Activated naive CD8-positive, alpha-beta T cell treated with anti-CD3 and anti-CD28 coated beads for 36 hours (primary cell): Measurements from ENCODE around the gene SLC16A1. TPM values are rescaled to one million over a fixed set of nuclear protein-coding genes. Genes with fewer than 3 reads are reported as not detected.
A peak's percentile ranks its signal among the peaks of the same experiment; 100 is the strongest.

Experiments
- DNase-seq: peaks from one replicate; pipeline ENCODE4 v3.0.0; 2021
- H3K27ac Mint-ChIP-seq: one replicate; pipeline ENCODE4 v1.8.0; 2022; ENCODE audit warnings: mild to moderate bottlenecking, moderate library complexity, mixed read lengths
- H3K27me3 Mint-ChIP-seq: one replicate; pipeline ENCODE4 v1.8.0; 2022; ENCODE audit warnings: mild to moderate bottlenecking, mixed read lengths
- H3K36me3 Mint-ChIP-seq: one replicate; pipeline ENCODE4 v1.8.0; 2021; ENCODE audit warnings: mild to moderate bottlenecking, mixed read lengths
- H3K4me1 Mint-ChIP-seq: one replicate; pipeline ENCODE4 v1.8.0; 2021; ENCODE audit warnings: mixed read lengths
- H3K4me3 Mint-ChIP-seq: one replicate; pipeline ENCODE4 v1.8.0; 2022; ENCODE audit warnings: mild to moderate bottlenecking, moderate library complexity, mixed read lengths
- H3K9me3 Mint-ChIP-seq: one replicate; pipeline ENCODE4 v1.8.0; 2022; ENCODE audit warnings: mixed read lengths
- total RNA-seq, 2 experiments: library from RNA; stranded (reverse); gene quantifications; one replicate each; pipeline ENCODE4 v1.2.3, GENCODE V29; 2021

The SLC16A1 gene
- total RNA-seq, 2 experiments from 2014 or later: 93.0 to 101 TPM

- no peak for DNase-seq
- Mint-ChIP-seq H3K4me3 (peak overlapping the region; percentile 99), H3K4me1 (peaks cover 48% of the 10 kb centered on the region), H3K36me3 (peaks cover 58% of the 10 kb centered on the region), H3K27ac (no peak overlapping the region), H3K27me3 (no peaks in the 10 kb centered on the region), H3K9me3 (no peaks in the 10 kb centered on the region)
Measured at GRCh38 chr1:112954017-112954650, 1.9 kb downstream of the SLC16A1 start.

GRCh38 chr1:112950426-112950825, 5.6 kb downstream of the SLC16A1 start:
- Mint-ChIP-seq H3K27me3 (no peaks in the 10 kb centered on the region), H3K36me3 (peaks cover 48% of the 10 kb centered on the region), H3K4me1 (peaks cover 45% of the 10 kb centered on the region), H3K27ac (no peak overlapping the region), H3K9me3 (no peaks in the 10 kb centered on the region), H3K4me3 (no peak overlapping the region)
- DNase-seq: no peak

GRCh38 chr1:112946683-112947082, 9.3 kb downstream of the SLC16A1 start:
- Mint-ChIP-seq H3K9me3 (no peaks in the 10 kb centered on the region), H3K27me3 (no peaks in the 10 kb centered on the region), H3K4me3 (no peak overlapping the region), H3K4me1 (peaks cover 16% of the 10 kb centered on the region), H3K36me3 (peaks cover 32% of the 10 kb centered on the region), H3K27ac (no peak overlapping the region)
- DNase-seq: no peak

GRCh38 chr1:112939810-112940209, 16.2 kb downstream of the SLC16A1 start:
- DNase-seq: no peak
- no peaks in the 10 kb centered on the region for H3K9me3 Mint-ChIP-seq
- peaks cover 19% of the 10 kb centered on the region for H3K4me1 Mint-ChIP-seq
- no peak overlapping the region for H3K27ac Mint-ChIP-seq
- peaks cover 23% of the 10 kb centered on the region for H3K36me3 Mint-ChIP-seq
- H3K4me3 Mint-ChIP-seq: no peak overlapping the region
- no peaks in the 10 kb centered on the region for H3K27me3 Mint-ChIP-seq

- no peak for DNase-seq
- Mint-ChIP-seq H3K27me3 (no peaks in the 10 kb centered on the region), H3K4me3 (no peak overlapping the region), H3K4me1 (peaks cover 26% of the 10 kb centered on the region), H3K27ac (no peak overlapping the region), H3K9me3 (no peaks in the 10 kb centered on the region), H3K36me3 (peaks cover 24% of the 10 kb centered on the region)
Measured at GRCh38 chr1:112938210-112938609, 17.8 kb downstream of the SLC16A1 start.

GRCh38 chr1:112937495-112937894, 18.5 kb downstream of the SLC16A1 start:
- peaks cover 23% of the 10 kb centered on the region for H3K36me3 Mint-ChIP-seq
- H3K4me3 Mint-ChIP-seq: no peak overlapping the region
- H3K27ac Mint-ChIP-seq: no peak overlapping the region
- H3K4me1 Mint-ChIP-seq: peaks cover 26% of the 10 kb centered on the region
- no peak for DNase-seq
- no peaks in the 10 kb centered on the region for H3K9me3 Mint-ChIP-seq
- no peaks in the 10 kb centered on the region for H3K27me3 Mint-ChIP-seq

GRCh38 chr1:112937070-112937469, 18.9 kb downstream of the SLC16A1 start:
- Mint-ChIP-seq H3K4me1 (peaks cover 26% of the 10 kb centered on the region), H3K27ac (no peak overlapping the region), H3K9me3 (no peaks in the 10 kb centered on the region), H3K27me3 (no peaks in the 10 kb centered on the region), H3K36me3 (peaks cover 24% of the 10 kb centered on the region), H3K4me3 (no peak overlapping the region)
- no peak for DNase-seq

- Mint-ChIP-seq H3K4me3 (peak overlapping the region; percentile 40), H3K4me1 (peaks cover 29% of the 10 kb centered on the region), H3K27me3 (no peaks in the 10 kb centered on the region), H3K9me3 (no peaks in the 10 kb centered on the region), H3K36me3 (peaks cover 26% of the 10 kb centered on the region), H3K27ac (peak overlapping the region; percentile 89)
- no peak for DNase-seq
Measured at GRCh38 chr1:112935461-112936111, 20.4 kb downstream of the SLC16A1 start.

GRCh38 chr1:112934577-112934976, 21.4 kb downstream of the SLC16A1 start:
- peak overlapping the region; percentile 51 for H3K4me3 Mint-ChIP-seq
- peak overlapping the region; percentile 22 for H3K27ac Mint-ChIP-seq

GRCh38 chr1:112933820-112934571, 22.0 kb downstream of the SLC16A1 start:
- no peak for DNase-seq
- peak overlapping the region; percentile 51 for H3K4me3 Mint-ChIP-seq
- H3K27ac Mint-ChIP-seq: peak overlapping the region; percentile 22
- H3K9me3 Mint-ChIP-seq: no peaks in the 10 kb centered on the region
- H3K27me3 Mint-ChIP-seq: no peaks in the 10 kb centered on the region
- H3K36me3 Mint-ChIP-seq: peaks cover 22% of the 10 kb centered on the region
- peaks cover 29% of the 10 kb centered on the region for H3K4me1 Mint-ChIP-seq

More at GRCh38 chr1:112934577-112934976, 21.4 kb downstream of the SLC16A1 start:
- Mint-ChIP-seq H3K27me3 (no peaks in the 10 kb centered on the region), H3K4me1 (peaks cover 29% of the 10 kb centered on the region), H3K9me3 (no peaks in the 10 kb centered on the region), H3K36me3 (peaks cover 26% of the 10 kb centered on the region)
- no peak for DNase-seq

GRCh38 chr1:112929979-112930378, 26.0 kb downstream of the SLC16A1 start:
- no peak for DNase-seq
- Mint-ChIP-seq H3K4me1 (peaks cover 9% of the 10 kb centered on the region), H3K4me3 (no peak overlapping the region), H3K9me3 (no peaks in the 10 kb centered on the region), H3K36me3 (peaks cover 26% of the 10 kb centered on the region), H3K27ac (no peak overlapping the region), H3K27me3 (no peaks in the 10 kb centered on the region)

GRCh38 chr1:112927462-112927990, 28.5 kb downstream of the SLC16A1 start:
- no peaks in the 10 kb centered on the region for H3K9me3 Mint-ChIP-seq
- peaks cover 26% of the 10 kb centered on the region for H3K36me3 Mint-ChIP-seq
- peaks cover 3% of the 10 kb centered on the region for H3K4me1 Mint-ChIP-seq
- H3K27ac Mint-ChIP-seq: no peak overlapping the region
- H3K4me3 Mint-ChIP-seq: no peak overlapping the region
- no peaks in the 10 kb centered on the region for H3K27me3 Mint-ChIP-seq
- no peak for DNase-seq

- no peaks in the 10 kb centered on the region for H3K27me3 Mint-ChIP-seq
- no peak overlapping the region for H3K27ac Mint-ChIP-seq
- H3K4me3 Mint-ChIP-seq: no peak overlapping the region
- H3K36me3 Mint-ChIP-seq: peaks cover 24% of the 10 kb centered on the region
- H3K9me3 Mint-ChIP-seq: no peaks in the 10 kb centered on the region
- DNase-seq: no peak
- H3K4me1 Mint-ChIP-seq: peaks cover 1% of the 10 kb centered on the region
Measured at GRCh38 chr1:112926858-112927257, 29.1 kb downstream of the SLC16A1 start.

- Mint-ChIP-seq H3K4me1 (no peaks in the 10 kb centered on the region), H3K27me3 (no peaks in the 10 kb centered on the region), H3K4me3 (no peak overlapping the region), H3K9me3 (no peaks in the 10 kb centered on the region), H3K36me3 (peaks cover 22% of the 10 kb centered on the region), H3K27ac (no peak overlapping the region)
- no peak for DNase-seq
Measured at GRCh38 chr1:112925015-112925414, 31.0 kb downstream of the SLC16A1 start.

GRCh38 chr1:112923959-112924349, 32.0 kb downstream of the SLC16A1 start:
- Mint-ChIP-seq H3K4me1 (no peaks in the 10 kb centered on the region), H3K27me3 (no peaks in the 10 kb centered on the region), H3K9me3 (no peaks in the 10 kb centered on the region), H3K4me3 (no peak overlapping the region), H3K36me3 (peaks cover 22% of the 10 kb centered on the region), H3K27ac (no peak overlapping the region)
- DNase-seq: no peak
